Ramos (cell line): ENCODE measurements around the gene DDIT4L.
"Not testable (repeated sequence)": the region's sequence is repeated elsewhere in the genome, so short reads cannot be mapped to it uniquely, and the experiment has no call there.

ENCODE experiments used
- in situ Hi-C: fragments of 300-500 bp; cut with MboI; formaldehyde crosslinking; loops from one replicate; pipeline ENCODE4 v1.14.3; 2022; ENCODE audit warnings: low sequenced_read_pairs; ENCODE audit not compliant: unreplicated experiment

The DDIT4L gene, protein sequence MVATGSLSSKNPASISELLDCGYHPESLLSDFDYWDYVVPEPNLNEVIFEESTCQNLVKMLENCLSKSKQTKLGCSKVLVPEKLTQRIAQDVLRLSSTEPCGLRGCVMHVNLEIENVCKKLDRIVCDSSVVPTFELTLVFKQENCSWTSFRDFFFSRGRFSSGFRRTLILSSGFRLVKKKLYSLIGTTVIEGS

DNA sequence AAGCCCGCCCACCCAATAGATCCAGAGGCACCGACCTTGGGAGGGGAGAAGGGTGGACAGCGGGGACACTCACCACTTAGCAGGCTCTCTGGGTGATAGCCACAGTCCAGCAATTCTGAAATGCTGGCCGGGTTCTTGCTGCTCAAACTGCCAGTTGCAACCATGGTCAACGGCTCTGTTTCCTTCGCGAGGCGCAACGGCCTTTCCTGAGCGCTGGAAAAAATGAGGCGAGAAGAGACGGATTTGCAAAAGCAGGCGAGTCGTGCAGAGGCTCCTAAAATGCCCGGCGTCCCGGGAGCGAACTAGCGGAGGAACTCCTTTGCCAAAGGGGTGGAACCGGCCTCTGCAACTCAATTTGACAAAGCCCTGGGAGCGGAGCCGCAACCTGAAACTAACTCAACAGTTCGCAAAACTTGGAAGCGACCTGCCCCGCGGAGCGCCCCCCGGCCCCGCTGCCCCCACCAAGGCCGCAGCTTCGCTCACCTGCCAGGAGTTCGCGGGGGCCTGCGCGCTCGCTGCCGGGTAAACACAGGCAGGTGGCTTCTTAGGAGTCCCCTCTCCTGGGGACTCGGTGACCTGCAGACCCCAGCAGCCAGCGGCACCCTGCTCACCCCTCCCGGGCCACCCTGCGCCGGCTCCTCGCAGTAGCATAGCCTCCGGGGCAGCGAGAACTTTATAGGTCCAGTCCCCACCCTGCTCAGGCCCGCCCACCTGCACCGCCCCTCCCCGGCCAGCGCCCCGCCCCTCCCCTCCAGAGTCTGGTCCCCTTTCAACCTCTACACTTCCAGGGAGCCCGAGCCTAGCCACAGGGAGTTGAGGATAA lies at the start of gene DDIT4L:
Gene DDIT4L, minus strand, starts transcription at position 649 of the 823 bp plus-strand sequence. Its CDS starts 485 bp downstream, at position 164.
- in situ Hi-C loops, result no loop called here

DNA sequence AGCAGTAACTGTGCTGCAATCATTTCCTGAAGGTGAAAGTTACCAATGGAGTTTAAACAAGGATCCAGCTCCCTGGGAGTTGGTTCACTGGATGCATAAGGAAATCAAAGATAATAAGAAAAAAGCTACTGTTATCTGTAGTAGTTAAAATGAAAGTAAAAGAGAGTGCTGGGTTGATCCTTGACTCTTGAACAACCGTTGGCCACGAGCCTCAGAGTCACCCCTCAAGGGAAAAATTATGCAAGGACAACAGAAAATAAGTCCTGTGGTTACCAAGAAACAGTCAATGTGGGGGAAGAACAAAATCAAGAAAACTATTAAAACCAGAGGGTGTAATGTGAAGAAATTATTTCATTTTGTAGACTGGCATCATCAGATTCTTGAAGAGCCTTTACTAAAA lies 49.7 kb upstream of the DDIT4L start:
- in situ Hi-C loops, result no loop called here

DNA sequence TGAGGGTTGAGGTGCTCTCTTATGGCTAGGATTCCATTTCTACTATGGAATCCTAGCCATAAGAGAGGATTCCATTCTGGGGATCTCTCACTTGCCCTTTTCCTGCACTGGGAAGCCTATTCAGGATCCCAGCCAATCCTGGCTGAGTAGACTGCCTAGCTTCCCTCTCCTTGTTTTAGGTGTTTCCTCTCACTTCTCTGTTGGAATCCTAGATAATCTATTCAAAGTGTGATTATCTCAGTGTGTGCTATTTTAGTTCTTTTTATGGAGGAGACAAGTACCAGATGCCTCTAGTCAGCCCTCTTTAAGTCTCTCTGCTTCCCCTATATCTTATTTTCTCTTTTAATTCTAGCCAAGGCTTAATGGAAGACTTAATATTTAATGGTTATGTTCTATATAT lies 34.5 kb upstream of the DDIT4L start:
- in situ Hi-C loops, result no loop called here

DNA sequence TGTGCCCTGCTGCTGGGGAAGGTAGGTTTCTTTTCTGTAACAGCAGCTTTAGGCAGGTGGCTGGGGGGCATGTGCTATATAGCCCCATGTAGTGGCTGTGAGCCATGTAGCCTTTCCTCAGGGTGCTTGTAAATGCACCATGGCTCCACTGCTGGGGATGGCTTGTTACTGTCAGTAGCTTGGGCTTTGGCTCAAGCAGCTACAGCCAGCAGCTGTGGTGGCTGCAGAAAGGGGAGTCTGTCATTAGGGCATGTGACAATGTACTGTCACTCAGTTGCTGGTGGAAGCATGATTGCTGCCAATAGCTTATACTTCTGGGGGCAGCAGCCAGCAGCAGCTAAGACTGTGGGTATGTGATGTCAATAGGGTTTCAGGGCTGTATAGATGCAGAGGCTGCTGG lies 33.9 kb upstream of the DDIT4L start:
- in situ Hi-C loops, result no loop called here

DNA sequence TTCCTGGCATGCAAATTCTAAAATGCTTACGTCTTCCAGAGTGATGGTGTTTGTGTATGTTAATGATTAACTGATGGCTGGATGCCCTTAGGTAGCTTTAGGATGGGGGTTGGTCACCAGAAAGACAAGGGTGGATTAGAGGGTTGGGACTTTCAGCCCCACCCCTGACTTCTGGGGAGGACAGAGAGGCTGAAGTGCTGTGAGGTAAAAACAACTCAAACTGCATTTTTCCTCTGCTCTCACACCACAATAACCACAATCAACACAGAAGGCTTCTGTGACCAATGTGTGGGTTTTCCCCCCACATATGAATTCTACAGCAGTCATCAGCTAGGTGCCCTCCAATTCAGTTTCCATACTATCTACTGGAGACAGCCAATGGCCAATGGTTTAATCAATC lies 18.7 kb upstream of the DDIT4L start:
- in situ Hi-C loops, result no loop called here

DNA sequence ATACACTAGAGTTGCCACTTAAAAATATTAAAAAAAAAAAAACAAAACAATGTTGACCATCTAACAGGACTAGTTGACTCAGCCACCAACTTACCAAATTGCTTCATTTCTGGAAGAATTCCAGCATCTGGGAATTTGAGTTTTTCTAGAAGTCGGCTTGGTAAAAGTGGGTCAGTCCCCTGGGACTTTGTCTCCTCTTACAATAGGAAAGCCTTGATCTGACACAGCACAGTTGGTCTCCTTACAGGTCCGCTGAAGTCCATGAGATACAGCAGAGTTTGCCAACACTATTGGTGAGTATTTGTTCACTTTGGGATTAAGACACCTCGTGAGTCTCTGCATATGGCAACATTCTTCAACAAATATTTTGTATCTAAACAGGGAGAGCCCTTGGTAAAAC lies 18.2 kb upstream of the DDIT4L start:
- in situ Hi-C loops, result no loop called here

DNA sequence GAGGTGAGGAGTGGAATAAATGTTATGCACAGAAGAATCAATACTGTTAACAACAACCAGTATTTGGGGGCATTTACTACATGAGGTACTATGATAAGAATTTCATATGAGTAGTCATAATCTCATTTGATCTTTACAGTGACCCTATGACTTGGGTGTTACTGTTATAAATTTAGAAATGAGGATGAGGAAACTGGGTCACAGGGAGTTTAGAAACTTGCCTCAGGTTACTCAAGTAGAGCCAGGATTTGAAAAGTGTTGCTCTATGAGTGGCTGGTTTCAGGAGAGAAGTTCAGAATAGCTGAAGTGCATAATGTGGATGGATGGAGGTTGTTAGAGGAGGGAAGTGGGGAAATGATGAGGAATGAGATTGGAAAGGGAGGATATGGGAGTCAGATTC lies 16.6 kb upstream of the DDIT4L start:
- in situ Hi-C loops, result no loop called here

DNA sequence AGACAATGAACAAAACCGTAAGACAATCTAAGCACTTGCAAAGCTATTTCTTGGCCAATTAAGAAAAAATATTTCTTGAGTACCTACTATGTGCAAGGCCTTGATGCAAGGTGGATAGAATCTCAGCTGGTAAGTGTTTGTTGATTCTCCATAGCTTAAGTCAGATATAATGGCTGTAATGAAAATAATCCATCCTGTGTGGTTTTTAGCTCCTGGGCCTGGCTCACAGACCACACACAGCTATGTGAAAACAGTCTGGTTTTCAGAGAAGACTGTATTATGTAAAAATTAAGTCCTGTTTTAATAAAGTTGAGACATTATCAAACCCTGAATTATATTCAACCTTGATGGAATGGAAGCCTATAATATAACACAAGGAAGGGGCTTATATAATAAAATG lies 7.8 kb upstream of the DDIT4L start:
- in situ Hi-C loops, result no loop called here

DNA sequence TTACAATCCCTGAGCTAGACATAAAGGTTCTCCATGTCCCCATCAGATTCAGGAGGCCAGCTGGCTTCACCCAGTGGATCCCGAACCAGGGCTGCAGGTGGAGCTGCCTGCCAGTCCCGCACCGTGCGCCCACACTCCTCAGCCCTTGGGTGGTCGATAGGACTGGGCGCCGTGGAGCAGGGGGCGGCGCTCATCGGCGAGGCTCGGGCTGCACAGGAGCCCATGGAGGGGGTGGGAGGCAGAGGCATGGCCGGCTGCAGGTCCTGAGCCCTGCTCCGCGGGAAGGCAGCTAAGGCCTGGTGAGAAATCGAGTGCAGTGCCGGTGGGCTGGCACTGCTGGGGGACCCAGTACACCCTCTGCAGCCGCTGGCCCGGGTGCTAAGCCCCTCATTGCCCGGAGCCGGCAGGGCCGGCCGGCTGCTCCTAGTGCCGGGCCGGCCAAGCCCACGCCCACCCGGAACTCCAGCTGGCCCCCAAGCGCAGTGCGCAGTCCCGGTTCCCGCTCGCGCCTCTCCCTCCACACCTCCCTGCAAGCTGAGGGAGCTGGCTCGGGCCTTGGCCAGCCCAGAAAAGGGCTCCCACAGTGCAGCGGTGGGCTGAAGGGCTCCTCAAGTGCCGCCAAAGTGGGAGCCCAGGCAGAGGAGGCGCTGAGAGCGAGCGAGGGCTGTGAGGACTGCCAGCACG lies 6.3 kb upstream of the DDIT4L start:
- in situ Hi-C loops, result not testable (repeated sequence)

DNA sequence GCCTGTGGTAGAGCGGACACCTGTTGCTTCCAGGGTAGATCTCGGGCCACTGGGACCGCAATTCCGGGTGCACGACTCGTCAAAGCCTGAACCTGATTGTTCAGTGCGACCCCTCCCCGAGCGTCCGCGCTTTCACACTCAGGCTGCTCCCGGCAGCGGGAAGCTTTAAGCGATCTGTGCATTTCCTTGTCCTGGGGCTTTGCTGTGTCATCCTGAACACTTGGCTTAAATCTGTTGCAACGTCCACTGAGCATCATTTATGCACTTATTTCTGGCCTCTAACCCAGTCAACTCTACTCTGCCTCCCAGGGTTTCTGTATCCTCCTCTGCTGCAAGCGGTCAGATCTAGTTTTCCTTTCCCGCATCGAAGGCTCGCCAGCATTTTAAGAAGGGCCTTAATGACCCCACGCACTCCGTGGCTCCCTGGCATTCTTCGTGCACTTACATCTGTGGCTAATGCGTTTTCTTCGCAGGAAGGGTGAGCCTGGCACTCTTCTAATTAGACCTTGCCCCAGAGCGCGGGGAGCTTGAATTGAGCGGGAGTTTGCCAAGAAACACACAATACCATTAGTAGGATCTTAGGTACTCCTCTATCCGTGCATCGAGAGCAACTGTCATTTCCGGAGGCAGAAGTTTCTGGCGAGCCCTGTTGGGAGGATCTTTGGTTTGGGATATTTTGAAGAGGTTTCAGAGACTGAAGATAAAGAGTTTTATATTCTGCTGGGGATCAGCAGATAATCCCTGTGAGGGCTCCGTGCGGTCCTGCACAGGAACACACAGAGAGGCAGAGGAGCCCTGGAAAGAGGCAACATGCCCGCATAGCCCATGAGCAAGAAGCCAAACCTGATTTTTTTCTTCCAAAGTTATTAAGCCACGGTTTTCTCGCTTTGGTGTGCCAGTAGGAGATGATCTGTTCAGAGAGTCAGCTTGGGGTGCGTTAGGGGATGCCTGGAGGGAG lies 654 bp upstream of the DDIT4L start:
- in situ Hi-C loops, result no loop called here

DNA sequence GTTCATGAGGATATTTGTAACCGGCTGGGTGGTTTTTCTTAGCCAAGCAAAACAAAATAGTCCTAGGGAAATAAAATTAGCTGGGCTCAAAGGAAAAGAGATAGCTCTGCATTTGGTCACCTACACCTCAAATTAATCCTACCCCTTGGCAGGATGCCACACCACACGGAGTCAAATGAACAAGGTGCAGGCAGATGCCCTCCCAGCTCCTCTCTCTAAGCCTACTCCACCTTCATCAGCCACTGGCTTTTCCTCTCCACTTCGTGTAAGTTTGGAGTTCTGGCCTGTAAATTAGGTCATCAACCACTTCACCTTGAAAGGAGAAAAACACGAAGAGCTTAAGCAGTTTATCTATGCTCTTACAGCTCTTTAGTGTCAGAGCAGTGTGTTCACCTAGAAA lies 1.4 kb downstream of the DDIT4L start:
- in situ Hi-C loops, result no loop called here

DNA sequence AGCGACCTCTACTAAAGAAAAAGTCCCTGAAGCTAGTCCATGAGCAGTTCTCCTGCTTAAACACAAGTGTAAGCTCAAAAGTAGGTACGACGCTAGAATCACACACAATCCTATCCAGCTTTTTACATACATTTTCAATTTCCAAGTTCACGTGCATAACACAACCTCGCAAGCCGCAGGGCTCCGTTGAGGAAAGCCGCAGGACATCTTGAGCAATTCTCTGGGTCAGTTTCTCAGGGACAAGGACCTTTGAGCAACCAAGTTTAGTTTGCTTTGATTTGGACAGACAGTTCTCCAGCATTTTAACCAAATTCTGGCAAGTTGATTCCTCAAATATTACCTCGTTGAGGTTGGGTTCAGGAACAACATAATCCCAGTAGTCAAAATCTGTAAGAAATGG lies 2.5 kb downstream of the DDIT4L start:
- in situ Hi-C loops, result no loop called here

DNA sequence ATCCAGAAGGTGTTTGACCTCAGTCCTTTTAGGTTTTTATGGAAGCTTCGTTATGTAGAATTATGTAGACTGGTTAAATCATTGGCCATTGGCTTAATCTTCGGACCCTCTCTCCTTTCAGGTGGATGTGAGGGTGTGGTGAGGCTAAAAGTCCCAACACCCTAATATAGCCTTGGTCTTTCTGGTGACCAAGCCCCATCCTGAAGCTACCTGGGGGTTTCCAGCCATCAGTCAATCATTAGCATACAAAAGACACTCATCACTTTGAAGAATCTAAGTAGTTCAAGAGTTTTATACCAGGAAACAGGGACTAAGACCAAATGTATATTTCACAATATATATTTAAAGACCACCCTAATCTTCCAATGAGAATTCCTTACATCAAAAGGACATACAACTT lies 5.5 kb downstream of the DDIT4L start:
- in situ Hi-C loops, result no loop called here

DNA sequence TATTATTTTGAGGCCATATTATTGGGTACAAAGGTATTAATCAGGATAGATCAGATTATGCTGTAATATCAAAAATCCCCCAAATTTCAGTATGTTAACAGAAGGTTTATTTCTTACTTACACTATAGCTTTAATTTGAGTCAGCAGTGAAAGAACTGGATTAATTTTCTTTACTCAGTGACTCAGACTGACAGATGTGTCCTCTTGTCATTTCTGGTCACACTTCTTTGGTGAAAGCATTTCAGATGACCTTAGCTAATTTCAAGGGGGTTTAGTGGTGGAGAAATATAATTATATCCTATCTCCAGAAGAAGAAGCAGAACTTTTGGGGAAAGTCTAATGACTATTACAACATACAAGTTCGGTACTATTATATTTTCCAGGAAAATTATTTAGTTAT lies 12.4 kb downstream of the DDIT4L start:
- in situ Hi-C loops, result no loop called here

DNA sequence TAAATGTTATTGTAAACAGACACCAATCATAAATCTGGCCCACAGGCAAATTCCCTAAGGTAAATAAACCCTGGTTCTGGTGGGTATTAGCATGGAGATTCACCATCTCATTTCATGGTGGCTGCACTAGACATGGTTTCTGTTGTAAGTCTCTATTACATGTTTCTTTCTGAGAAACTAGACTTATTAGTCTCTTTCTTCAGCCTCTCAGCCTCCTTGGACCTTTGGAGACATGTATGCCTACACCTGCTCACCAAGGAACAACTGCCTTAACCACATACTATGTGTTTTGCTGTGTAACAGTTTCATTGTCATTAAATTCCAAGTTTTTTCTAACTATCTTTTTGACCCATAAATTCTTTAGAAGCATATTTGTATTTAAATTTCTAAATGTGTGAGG lies 13.1 kb downstream of the DDIT4L start:
- in situ Hi-C loops, result no loop called here

DNA sequence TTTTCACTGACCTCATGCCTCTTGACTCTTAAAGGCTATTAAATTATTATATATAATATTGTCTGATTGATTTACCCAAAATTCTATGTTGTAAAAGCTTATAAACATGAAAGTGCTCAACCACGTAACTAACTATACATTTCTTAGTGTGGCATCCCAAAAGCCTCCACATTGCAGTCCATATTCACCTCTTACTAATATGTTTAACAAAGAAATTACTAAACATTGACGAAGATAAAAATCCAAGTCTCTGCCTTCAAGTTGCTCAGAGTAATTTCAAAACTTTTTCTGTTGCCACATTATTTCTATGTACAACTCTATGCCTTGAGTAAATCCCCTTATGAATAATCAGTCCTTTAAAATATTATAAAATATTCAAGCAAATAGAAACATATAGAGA lies 14.4 kb downstream of the DDIT4L start:
- in situ Hi-C loops, result no loop called here

DNA sequence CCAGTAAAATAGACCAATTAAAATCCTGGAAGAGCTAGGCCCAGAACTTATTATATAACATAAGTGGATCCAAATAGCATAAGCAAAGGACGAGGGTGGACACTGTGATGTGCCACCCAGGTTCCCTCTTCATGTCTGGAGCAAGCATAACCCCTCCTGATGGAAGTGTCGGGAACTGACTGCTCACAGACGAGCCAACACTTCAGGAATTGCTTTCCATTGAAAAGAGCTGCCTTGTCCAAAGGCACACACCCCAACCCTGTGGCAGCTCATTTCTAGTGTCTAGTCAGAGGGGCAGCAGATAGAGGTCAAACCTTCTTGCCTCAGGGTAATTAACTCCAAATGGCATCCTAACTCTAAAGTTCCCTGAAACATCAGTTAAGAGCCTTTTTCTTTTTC lies 15.3 kb downstream of the DDIT4L start:
- in situ Hi-C loops, result no loop called here

DNA sequence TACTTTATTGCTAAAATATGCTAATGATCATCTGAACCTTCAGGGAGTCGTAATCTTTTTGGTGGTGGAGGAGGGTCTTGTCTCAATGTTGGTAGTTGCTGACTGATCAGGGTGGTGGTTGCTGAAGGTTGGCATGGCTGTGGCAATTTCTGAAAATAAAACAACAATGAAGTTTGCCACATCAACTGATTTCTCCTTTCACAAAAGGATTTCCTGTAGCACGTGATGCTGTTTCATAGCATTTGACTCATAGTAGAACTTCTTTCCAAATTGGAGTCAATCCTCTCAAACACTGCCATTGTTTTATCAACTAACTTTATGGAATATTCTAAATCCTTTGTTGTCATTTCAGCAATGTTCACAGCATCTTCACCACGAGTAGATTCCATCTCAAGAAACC lies 19.3 kb downstream of the DDIT4L start:
- in situ Hi-C loops, result no loop called here

DNA sequence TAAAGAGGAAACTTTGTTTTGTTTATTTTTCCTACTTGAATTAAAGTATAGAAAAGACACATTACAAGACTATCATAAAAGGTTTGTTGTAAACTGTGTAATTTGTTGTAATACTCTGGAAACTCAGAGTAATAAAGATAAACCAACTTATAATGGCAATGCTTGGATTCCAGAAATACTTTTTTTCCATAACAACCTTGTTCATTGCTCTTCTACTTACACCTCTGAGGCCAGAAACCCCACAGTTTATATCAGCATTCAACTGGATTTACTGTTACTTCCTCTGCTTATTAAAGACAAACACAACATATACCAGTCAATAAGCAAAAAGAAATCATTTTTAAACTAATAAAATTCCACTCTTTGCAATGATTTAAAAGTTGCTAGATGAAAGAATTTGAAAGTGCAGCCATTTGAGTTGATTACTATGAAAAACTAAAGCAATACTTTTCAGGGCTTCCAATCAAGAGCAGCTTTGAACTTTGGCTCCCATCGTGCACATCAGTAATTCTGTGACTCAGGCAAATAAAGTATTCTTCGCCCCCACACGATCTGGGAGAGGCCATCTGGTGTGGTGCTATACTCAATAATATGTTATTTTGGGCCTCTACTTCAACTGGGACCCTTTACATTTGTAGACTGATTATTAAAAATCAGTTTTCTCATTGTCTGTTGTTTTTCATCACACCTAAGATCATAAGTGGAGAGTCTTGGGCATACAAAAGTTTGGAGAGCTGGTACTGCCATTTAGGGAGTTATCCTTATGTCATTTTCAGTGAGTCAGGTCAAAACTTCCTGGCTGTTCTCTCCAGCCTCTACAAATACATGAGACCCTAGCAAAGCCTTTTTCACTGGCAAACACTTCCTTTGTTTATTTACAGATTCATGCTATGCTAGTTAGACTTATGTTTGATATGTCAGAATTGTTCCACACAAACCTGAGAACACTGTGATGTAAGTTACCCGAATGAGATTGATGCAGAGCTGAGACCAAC lies 20.5 kb downstream of the DDIT4L start:
- in situ Hi-C loops, result no loop called here
